ENCODE data around the gene NUBPL.

The NUBPL gene

DNA sequence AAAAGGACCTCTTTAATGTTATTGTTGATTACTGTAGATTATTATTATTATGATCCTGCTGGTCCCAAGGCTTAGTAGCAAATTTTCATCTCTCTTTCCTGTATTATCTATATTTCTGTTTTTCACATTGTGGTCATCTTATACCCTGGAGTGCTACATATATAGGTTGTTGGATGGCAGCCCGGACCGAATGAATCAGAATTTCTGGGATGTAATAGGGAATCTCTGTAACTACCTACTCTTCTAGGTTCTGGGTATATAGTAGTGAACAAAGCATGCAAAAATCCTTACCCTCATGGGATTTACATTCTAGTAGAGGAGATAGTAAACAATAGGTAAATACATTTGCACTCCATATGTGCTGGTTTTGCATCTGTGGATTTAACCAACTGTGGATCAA is 31.4 kb downstream of the NUBPL start:
- H2AFZ ChIP-seq (ENCODE audit: low read length) = no peak overlapping the region
- no peaks in the 10 kb centered on the region for H3F3A ChIP-seq (ENCODE audit: insufficient read depth, low read length)
- no peaks in the 10 kb centered on the region for H4K20me1 ChIP-seq (ENCODE audit: insufficient read depth, low read length)
- H3K4me3 ChIP-seq (ENCODE audit: low read length) = no peak overlapping the region
- DNase-seq = no peak
- no peaks in the 10 kb centered on the region for H3K79me2 ChIP-seq (ENCODE audit: low read length)
- no peaks in the 10 kb centered on the region for H3K27me3 ChIP-seq (replicated peaks; ENCODE audit: insufficient read depth, low read length)
- no peak overlapping the region for H3K27ac ChIP-seq (ENCODE audit: low read length)
- no peak overlapping the region for H3K4me2 ChIP-seq (ENCODE audit: low read depth, low read length)
- H3K9me2 ChIP-seq (replicated peaks; ENCODE audit: insufficient read depth, low read length) = no peaks in the 10 kb centered on the region
- TF ChIP-seq, protein P1, sequence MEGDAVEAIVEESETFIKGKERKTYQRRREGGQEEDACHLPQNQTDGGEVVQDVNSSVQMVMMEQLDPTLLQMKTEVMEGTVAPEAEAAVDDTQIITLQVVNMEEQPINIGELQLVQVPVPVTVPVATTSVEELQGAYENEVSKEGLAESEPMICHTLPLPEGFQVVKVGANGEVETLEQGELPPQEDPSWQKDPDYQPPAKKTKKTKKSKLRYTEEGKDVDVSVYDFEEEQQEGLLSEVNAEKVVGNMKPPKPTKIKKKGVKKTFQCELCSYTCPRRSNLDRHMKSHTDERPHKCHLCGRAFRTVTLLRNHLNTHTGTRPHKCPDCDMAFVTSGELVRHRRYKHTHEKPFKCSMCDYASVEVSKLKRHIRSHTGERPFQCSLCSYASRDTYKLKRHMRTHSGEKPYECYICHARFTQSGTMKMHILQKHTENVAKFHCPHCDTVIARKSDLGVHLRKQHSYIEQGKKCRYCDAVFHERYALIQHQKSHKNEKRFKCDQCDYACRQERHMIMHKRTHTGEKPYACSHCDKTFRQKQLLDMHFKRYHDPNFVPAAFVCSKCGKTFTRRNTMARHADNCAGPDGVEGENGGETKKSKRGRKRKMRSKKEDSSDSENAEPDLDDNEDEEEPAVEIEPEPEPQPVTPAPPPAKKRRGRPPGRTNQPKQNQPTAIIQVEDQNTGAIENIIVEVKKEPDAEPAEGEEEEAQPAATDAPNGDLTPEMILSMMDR (IDR thresholded peaks at IDR 0.05; ENCODE audit: low read length) = no peak
- TF ChIP-seq EZH2 (optimal IDR thresholded peaks at IDR 0.05; ENCODE audit: low read depth, low read length) = no peak
- TF ChIP-seq EZH2phosphoT487 (IDR thresholded peaks at IDR 0.05; ENCODE audit: low read length) = no peak
- H3K9me3 ChIP-seq (replicated peaks; ENCODE audit: insufficient read depth, low read length) = no peaks in the 10 kb centered on the region
- H3K4me1 ChIP-seq (ENCODE audit: low read length) = no peaks in the 10 kb centered on the region
- H3K9ac ChIP-seq (ENCODE audit: low read length) = no peak overlapping the region
- H3K36me3 ChIP-seq (replicated peaks; ENCODE audit: insufficient read depth, low read length) = no peaks in the 10 kb centered on the region

DNA sequence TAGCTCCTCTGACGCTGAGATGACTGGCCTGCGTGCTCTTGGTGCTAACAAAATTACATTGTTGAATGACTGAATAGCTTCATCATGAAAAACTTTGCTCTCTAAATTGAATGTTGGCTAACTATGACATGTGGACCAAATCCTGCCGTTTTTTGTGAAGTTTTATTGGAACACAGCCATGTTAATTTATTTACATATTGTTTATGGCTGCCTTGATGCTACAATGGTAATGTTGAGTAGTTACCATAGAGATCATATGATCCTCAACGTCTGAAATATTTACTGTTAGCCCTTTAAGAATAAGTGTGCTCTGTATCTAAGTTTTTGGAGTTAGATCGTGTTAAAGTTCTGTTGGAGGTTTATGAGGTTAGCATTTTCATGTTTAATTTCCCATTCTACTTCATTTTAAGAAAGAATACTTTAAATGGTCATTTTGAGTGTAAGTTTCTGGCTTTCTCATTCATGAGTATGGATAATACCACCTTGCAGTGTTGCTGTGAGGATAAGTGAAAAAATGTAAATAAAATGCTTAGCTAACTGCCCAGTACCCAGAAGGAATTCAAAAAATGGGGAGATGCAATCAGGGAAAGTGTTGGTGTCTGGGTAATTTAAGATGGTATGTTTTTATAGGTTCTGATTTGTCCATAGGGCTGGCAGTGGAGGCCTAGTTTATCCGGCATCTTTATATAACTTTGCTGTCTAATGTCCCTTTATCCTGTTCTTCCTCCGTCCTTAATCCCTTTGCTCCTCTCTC is 35.3 kb downstream of the NUBPL start:
- no peaks in the 10 kb centered on the region for H3K4me1 ChIP-seq (ENCODE audit: low read length)
- no peaks in the 10 kb centered on the region for H3F3A ChIP-seq (ENCODE audit: insufficient read depth, low read length)
- H3K27me3 ChIP-seq (replicated peaks; ENCODE audit: insufficient read depth, low read length) = no peaks in the 10 kb centered on the region
- H3K9ac ChIP-seq (ENCODE audit: low read length) = no peak overlapping the region
- H3K9me2 ChIP-seq (replicated peaks; ENCODE audit: insufficient read depth, low read length) = no peaks in the 10 kb centered on the region
- no peaks in the 10 kb centered on the region for H4K20me1 ChIP-seq (ENCODE audit: insufficient read depth, low read length)
- DNase-seq = no peak
- H3K4me2 ChIP-seq (ENCODE audit: low read depth, low read length) = no peak overlapping the region
- no peak overlapping the region for H3K27ac ChIP-seq (ENCODE audit: low read length)
- no peak overlapping the region for H2AFZ ChIP-seq (ENCODE audit: low read length)
- no peak overlapping the region for H3K4me3 ChIP-seq (ENCODE audit: low read length)
- H3K9me3 ChIP-seq (replicated peaks; ENCODE audit: insufficient read depth, low read length) = no peaks in the 10 kb centered on the region
- TF ChIP-seq EZH2phosphoT487 (IDR thresholded peaks at IDR 0.05; ENCODE audit: low read length) (no peak), EZH2 (optimal IDR thresholded peaks at IDR 0.05; ENCODE audit: low read depth, low read length) (no peak)
- TF ChIP-seq, protein P1 (IDR thresholded peaks at IDR 0.05; ENCODE audit: low read length) = no peak
- H3K79me2 ChIP-seq (ENCODE audit: low read length) = no peaks in the 10 kb centered on the region
- H3K36me3 ChIP-seq (replicated peaks; ENCODE audit: insufficient read depth, low read length) = no peaks in the 10 kb centered on the region

DNA sequence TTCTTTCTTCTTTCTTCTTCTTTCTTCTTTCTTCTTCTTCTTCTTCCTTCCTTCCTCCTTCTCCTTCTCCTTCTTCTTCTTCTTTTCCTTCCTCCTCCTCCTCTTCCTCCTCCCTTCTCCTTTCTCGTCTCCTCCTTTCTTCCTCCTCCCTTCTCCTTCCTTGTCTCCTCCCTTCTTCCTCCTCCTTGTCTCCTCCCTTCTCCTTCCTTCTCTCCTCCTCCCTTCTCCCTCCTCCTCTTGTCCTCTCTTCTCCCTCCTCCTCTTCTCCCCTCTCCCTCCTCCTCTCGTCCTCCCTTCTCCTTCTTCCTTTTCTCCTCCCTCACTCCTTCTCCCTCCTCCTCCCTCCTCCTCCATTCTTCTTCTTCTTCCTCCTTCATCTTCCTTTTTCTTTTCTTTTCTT is 44.5 kb downstream of the NUBPL start:
- H3K27ac ChIP-seq (ENCODE audit: low read length) = no peak overlapping the region
- H3K27me3 ChIP-seq (replicated peaks; ENCODE audit: insufficient read depth, low read length) = no peaks in the 10 kb centered on the region
- no peak for DNase-seq
- TF ChIP-seq EZH2phosphoT487 (IDR thresholded peaks at IDR 0.05; ENCODE audit: low read length) (no peak), EZH2 (optimal IDR thresholded peaks at IDR 0.05; ENCODE audit: low read depth, low read length) (no peak)
- TF ChIP-seq, protein P1 (IDR thresholded peaks at IDR 0.05; ENCODE audit: low read length) = no peak
- no peak overlapping the region for H3K9ac ChIP-seq (ENCODE audit: low read length)
- no peaks in the 10 kb centered on the region for H3K79me2 ChIP-seq (ENCODE audit: low read length)
- no peak overlapping the region for H3K4me3 ChIP-seq (ENCODE audit: low read length)
- no peaks in the 10 kb centered on the region for H3K9me3 ChIP-seq (replicated peaks; ENCODE audit: insufficient read depth, low read length)
- H3K9me2 ChIP-seq (replicated peaks; ENCODE audit: insufficient read depth, low read length) = no peaks in the 10 kb centered on the region
- H2AFZ ChIP-seq (ENCODE audit: low read length) = no peak overlapping the region
- no peaks in the 10 kb centered on the region for H3K36me3 ChIP-seq (replicated peaks; ENCODE audit: insufficient read depth, low read length)
- no peak overlapping the region for H3K4me2 ChIP-seq (ENCODE audit: low read depth, low read length)
- H3K4me1 ChIP-seq (ENCODE audit: low read length) = no peaks in the 10 kb centered on the region
- H4K20me1 ChIP-seq (ENCODE audit: insufficient read depth, low read length) = no peaks in the 10 kb centered on the region
- no peaks in the 10 kb centered on the region for H3F3A ChIP-seq (ENCODE audit: insufficient read depth, low read length)

Measured in MM.1S (cell line).